ENCODE data around the gene VPS36.

GRCh38 chr13:52447815-52448552 is 2.5 kb downstream of the VPS36 start:
- TF ChIP-seq FOXK2 (IDR thresholded peaks at IDR 0.05) (no peak), NFRKB (IDR thresholded peaks at IDR 0.05) (no peak), BHLHE40 (IDR thresholded peaks at IDR 0.05; ENCODE audit: borderline replicate concordance) (no peak), LEF1 (IDR thresholded peaks at IDR 0.05; ENCODE audit: borderline replicate concordance) (no peak), ZNF384 (IDR thresholded peaks at IDR 0.05) (no peak), FOXA1 (IDR thresholded peaks at IDR 0.05) (no peak), FOXM1 (IDR thresholded peaks at IDR 0.05; ENCODE audit: borderline replicate concordance) (no peak), SP1 (IDR thresholded peaks at IDR 0.05) (no peak), ARNT (IDR thresholded peaks at IDR 0.05) (no peak), SUZ12 (IDR thresholded peaks at IDR 0.05) (no peak)
